Inferior parietal cortex (tissue), 1 donor: Measurements from ENCODE around the gene ZDHHC11.
"Not testable (repeated sequence)": the region's sequence is repeated elsewhere in the genome, so short reads cannot be mapped to it uniquely, and the experiment has no call there.

Experiments used
- DNase-seq: peaks from one replicate; pipeline ENCODE4 v3.0.0-alpha.2; 2016; ENCODE audit errors: extremely low spot score

ZDHHC11 gene

DNA sequence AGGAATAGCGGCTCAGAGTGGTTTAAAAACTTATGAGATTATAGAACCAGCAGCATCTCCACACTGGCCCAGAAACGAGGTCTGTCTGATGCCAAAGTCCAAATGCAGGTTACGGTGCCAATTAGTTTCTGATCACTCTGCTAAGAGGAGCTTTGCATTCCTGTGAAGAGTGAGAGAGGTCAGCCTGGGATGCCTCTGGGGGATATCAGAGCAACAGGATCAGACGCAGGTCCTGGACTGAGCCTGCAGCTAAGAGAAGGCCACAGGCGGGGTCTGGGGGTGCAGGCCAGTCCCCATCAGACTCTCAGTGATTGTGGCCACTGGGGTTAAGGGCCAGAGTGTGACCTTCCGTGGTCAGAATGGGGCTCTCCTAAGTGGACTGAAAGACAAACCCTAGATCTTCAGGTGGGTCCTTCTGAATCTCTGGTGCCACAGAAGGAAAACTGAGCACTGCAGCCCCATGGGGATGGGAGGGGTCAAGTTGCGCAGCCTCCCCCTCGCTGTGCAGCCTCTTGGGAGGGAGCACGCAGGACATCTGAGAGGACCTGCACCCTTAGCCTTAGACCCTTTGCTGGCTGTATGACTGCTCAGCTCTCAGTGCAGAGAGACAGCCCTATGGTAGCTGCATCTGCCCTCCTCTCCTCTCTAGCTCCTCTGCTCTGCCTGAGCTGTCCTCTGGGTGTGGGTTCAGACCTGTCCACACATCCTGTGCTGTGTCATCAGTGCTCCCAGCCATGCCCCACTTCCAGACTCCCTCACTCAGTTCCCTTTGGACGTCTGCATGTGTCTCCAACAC lies 42.9 kb downstream of the ZDHHC11 start:
- DNase-seq, result not testable (repeated sequence)

DNA sequence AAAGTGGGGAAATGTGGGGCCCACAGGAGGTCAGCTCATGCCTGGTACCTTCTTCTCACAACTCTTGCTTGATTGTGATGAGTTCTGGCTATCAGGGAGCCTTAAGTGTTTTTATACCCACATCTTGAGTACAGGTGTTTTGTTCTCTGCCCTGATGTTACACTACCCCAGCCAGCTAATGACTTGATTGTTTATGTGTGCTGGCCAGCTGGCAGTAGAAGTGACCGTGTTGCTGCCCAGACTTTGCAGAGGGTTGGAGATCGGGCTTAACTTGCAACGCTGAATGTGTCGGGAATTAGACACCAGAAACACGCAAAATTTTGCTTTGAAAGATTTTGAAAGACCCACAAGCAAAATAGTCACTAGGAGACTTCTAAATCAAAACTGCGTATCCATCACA lies 49.3 kb downstream of the ZDHHC11 start:
- DNase-seq, result no peak

DNA sequence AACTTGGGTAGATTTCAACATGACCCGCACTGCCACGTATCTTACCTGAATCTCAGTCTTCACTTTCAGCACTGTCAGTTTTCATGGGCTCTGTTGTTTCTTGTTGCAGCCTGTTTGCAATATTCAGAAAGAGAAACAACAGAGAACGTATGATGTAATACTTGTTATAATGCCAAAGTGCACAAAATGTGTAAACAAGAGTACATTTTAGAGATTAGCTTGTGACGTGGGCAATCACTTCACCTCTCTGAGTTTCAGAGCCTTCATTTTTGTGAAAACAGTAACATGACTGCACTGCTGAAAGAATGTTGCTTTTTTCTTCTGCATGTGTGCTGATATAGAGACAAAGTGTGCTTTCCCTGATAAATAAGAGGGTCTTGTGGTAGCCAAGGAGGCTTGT lies 49.7 kb downstream of the ZDHHC11 start:
- not testable (repeated sequence) for DNase-seq

DNA sequence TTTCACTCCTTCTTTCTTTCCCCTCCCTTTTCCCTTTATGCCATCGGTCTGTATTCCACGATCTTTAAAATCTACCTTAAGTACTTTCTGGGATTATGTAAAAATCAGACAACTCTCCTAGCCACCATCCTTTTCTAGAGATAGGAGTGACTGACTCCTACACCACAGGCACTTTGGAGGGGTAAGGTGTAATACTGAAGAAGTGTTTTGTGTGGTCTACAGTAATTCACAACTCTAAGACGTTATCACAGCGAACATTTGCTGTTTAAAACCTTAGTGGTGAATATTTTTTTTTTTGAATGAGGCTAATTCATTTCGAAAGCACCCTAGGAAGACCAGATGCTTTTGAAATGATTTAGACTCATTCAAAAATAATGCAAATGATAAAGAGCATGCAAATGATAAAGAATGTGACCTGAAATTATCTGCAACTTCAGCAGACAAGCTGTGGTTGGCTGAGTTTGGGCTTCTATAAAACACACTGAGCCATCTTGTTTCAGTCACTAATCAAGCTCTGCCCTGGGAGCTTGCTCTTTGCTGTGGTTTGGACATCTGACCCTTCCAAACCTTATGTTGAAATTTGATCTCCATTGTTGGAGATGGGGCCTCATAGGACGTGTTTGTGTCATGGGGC lies 52.2 kb downstream of the ZDHHC11 start:
- DNase-seq, result not testable (repeated sequence)

DNA sequence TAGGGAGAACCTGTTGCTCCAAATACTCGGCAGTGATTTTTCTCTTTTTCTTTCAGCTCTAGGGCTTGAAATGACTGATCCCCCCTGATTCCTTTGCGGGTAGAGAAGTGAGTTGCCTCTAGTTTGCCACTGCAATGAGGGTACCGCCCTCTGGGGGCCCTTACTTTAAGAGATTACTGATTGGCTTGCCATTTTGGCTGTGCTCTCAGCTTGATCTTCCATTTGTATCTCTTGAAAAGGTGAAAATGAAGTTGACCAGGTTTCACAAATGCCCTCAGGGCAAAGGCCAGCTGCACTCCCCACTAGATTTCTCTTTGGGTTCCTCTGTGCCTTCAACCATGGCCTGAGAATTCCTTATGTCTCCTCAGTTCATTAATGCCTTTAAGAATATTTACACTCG lies 52.8 kb downstream of the ZDHHC11 start:
- not testable (repeated sequence) for DNase-seq

DNA sequence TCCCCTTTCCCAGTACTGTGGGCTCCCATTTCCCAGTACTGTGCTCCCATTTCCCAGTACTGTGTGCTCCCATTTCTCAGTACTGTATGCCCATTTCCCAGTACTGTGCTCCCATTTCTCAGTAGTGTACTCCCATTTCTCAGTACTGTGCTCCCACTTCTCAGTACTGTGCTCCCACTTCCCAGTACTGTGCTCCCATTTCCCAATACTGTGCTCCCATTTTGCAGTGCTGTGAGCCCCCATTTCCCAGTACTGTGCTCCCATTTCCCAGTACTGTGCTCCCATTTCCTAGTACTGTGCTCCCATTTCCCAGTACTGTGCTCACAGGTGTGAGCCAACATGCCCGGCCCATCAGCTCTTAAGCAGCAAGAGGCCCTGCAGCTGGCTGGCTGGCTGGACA lies 54.9 kb downstream of the ZDHHC11 start:
- not testable (repeated sequence) for DNase-seq

DNA sequence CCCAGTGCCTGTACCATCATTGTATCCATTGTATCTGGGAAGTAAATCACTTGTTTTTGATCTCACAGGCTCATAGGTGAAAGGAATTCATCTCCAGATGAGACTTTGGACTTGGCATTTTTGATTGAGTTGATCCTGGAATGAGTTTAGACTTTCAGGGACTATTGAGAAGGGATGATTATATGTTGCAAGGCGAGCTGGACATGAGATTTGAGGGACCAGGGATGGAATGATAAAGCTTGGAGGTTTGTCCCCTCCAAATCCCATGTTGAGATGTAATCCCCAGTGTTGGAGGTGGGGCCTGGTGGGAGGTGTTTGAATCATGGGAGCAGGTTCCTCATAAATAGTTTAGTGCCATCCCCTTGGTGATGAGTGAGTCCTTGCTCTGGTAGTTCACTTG lies 55.8 kb downstream of the ZDHHC11 start:
- DNase-seq, result not testable (repeated sequence)

DNA sequence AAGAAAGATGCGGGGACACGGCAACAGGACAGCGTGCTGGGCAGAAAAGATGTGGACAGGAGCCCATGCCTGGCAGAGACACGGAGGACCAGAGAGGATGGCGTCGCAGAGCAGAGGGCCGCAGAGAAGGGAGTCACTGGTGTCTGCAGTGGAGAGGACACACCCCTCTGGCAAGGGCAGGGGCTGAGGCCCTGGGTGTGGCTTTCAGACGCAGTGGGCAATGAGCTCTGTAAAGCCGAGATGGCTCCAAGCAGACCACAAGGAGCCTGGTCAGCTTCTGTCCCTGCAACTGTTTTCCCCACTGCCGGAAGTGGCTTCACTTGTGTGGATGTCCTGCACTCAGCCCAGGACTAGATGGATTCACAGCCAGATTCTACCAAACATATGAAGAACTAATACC lies 62.1 kb downstream of the ZDHHC11 start:
- DNase-seq, result not testable (repeated sequence)

DNA sequence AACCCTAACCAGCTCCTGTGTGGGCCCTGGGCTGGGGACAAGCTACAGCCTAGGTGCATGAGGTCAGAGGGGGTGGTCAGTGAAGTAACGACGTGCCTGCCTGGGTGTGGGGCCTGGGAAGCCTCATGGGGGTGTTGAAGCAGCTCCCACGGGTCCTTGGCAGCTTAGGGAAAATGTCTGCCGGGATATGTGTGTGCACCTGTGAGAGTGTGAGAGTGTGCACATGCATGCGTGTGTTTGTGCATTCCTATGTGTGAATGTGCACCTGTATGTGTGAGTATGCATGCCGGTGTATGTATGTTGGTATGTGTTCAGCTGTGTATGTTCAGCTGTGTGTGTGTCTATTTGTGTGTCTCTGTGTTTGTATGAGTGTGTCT lies 62.9 kb downstream of the ZDHHC11 start:
- not testable (repeated sequence) for DNase-seq

DNA sequence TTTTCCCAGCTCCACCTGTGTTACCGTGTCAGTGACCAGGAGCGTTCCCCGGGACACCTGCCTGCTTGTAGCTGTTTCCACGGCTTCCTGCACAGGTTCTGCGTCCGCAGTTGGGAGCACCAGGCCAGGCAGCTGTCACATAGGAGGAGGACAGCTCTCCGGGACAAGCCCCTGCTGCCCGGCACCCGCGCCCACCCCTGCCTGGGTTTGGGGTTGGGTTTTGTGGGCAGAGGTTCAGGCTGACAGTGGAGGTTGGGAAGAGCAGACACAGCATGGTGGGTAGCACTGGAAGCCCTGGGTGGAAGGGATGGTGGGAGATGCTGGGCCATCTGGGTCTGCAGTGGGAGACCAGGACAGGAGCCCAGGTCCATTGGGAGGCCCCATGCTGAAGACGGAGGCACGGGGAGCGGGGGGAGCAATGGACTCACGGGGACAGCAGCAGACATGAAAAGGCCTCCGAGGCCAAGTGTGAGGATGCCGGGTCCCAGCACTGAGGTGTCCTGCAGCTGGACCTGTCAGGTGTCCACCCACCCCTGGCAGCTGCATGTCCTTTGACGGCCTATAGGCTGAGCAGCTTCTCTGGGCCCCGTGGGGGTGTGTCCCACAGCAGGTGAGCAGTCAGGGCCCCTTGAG lies 63.4 kb downstream of the ZDHHC11 start:
- DNase-seq, result not testable (repeated sequence)

DNA sequence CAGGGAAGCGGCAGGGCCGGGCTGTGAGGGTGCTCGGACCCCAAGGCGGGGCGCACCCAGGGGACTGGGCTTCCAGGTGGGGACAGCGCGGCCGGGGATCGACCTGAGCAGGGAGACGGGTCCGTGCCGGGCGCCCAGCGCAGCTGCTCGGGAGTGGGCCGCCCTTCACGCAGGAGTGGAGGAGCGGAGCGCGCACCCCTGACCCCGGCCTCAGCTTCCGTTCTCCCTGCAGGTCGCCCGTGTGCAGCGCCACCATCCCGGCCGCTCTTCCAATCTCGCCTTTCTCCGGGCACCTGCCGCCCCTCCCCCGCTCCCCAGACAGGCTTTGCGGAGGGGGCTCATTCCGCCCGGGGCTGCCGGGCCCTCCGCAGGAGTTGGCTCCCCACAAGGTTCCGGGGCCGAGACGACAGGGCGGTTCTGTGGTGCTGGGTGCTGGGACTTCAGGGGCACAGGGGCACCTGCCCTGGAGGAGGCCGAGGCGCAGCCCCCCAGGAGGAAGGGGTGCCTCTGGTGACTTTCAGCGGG lies 65.5 kb downstream of the ZDHHC11 start:
- DNase-seq, result not testable (repeated sequence)

DNA sequence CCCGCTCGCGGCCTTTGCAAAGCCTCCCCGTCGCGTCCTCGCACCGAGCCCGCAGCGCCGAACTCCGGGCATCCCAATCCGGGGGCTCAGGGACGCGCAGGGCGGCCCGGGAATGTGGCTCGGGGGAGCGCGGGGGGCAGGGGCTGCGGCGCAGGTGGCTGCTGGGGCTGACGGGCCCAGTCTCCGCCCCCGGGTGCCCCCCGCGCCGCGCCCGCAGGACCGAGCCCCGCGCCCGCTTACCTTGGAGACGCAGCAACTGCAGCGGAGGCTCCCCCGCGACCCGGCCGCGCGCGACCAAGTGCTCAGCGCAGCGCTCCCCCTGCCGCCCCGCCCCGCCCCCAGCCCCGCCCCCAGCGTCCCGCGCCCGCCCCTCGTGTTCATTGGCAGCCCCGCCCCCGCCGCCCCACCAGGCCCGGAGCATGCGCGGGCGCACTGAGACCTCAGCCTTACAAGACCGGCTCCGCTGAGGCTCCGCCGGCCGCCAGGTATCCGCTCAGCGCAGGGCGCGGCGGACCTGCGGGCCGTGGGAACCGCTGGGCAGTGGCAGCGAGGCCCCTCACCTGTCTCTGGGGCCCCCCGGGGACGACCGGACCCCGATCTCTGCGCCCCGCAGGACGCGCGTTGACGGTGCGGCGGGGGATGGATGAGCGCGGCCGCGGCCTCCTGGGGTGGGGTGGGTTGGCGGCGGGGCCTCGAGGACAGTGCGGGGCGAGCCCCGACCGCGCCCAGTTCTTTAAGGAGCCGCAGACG lies 66.2 kb downstream of the ZDHHC11 start, which contains the start of gene ZDHHC11B:
ZDHHC11B (minus strand) TSS at position 302 of the 750 bp plus-strand sequence. CDS start 17,810 bp downstream, outside the sequence.
- peak; percentile 86 for DNase-seq

DNA sequence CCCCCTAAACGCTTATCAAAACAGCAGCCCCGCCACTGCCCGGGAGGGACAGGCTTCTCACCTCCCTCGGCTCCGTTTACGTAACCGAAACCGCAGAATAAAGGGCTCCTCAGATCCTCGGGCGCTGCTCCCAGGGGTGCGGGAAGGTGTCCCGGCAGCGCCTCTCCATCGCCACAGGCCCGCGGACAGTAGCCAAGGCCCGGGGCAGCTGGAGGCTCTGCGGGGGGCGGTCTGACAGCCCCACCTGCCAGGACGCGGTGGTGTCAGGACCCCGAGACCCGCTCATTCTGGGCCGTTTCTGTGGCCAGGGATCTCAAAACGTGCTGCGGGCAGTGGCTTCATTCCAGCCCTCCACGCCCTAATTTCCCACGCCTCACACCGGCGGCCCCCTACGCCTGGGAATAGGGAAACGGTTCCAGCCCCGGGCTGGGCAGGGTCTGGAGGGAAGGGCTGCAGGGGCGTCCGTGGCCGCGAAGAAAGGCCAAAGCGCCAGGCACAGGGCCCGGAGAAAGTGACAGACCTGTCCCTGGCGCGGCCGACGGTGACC lies 66.8 kb downstream of the ZDHHC11 start:
- DNase-seq, result peak; percentile 31

DNA sequence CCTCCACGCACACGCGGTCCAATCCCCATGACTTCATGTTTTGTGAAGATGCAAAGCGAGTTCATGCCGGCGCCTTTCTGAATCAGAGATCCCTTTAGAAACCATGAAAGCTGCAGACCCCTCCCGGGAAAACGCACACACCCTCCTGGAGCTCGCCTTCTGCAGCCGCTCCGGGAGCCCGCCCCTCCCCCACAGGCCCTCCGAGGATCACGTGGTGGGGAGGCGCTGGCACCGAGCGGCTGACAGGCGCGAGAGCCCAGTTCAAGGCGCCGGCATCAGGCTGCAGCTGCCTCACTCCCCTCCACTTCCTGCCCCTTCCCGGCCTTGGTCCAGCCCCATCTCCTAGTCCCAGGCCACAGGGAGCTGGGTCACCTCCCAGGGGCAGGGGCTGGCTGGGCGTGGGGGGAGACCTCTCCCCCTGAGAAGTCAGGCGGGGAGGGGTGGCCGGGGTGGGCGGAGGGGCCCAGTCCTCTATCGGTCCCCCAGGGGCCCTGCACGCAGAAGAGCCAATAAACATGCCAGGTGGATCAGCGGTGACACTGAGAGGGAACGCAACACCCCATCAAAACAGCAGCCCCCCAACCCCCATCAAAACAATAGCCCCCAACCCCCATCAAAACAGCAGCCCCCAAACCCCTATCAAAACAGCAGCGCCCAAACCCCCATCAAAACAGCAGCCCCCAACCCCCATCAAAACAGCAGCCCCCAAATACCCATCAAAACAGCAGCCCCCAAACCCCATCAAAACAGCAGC lies 67.6 kb downstream of the ZDHHC11 start:
- not testable (repeated sequence) for DNase-seq

DNA sequence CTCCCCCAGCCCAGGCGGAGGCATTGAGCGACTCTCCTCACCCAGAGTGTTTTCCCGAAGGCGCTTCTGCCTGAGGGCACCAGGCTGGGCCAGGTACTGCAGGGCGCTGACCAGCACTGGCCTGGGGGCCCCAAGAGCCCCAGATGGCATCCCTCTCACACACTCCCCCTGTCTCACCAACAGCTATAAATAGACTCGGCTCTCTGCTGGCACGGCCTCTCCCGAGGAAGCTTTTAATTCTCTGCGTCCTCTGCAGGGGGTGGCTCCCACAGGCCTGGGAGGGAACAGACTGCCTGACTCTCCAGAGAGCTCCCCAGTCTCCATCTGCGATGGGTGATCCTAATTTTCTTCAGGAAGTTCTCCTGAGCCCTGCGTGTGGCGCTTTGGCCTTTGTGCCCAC lies 68.4 kb downstream of the ZDHHC11 start:
- DNase-seq, result not testable (repeated sequence)

DNA sequence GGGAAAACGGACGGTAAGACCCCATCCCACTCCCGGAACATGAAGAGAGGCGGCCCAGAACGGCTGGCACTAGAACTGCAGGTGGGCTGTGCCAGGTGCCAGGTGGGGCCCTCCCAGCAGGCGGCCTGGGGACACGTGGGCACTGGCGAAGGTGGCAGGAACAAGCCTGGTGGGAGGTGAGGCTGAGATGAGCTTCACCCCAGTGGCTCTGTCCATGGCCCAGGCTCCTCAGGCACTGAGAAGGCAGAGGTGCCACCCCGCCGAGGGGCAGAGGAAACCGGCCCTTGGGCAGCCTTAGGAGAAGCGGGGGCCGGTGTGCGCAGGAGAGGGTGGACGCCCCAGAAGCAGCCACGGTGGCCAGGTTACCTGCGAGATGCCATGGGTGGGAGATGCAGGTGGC lies 70.2 kb downstream of the ZDHHC11 start:
- not testable (repeated sequence) for DNase-seq

DNA sequence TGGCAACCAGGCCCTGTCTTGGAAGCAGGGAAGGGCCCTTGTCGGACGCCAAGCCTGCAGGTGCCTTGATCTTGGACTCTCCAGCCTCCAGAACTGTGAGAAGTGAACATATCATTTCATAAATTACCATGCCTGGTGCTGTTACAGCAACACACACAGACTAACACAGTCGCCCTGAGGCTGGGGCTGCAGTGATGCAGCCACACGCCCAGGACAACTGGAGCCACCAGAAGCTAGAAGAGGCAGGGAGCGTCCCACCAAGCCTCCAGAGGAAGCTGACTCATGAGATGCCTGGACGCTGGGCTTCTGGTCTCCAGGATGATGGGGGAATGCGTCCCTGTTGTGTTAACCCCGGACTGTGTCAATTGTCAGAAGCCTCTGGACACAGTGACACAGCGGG lies 71.8 kb downstream of the ZDHHC11 start:
- DNase-seq, result not testable (repeated sequence)

DNA sequence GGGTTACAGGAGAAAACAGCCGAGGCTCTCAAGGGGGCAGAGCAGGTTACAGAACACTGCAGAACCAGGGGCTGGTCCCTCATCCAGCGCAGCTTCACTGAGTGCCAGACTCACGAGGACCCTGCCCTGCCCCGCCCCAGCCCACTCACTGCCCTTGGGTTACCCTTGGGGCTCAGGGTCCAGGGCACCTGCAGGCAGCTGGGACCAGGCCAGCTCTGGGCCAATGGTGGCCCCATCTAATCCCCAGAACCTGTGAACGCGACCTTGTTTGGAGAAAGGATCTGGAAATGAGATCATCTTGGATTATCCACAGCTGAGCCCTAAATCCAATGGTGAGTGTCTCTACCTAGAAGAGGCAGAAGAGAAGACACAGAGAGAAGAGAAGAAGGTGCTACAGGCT lies 72.4 kb downstream of the ZDHHC11 start:
- not testable (repeated sequence) for DNase-seq

DNA sequence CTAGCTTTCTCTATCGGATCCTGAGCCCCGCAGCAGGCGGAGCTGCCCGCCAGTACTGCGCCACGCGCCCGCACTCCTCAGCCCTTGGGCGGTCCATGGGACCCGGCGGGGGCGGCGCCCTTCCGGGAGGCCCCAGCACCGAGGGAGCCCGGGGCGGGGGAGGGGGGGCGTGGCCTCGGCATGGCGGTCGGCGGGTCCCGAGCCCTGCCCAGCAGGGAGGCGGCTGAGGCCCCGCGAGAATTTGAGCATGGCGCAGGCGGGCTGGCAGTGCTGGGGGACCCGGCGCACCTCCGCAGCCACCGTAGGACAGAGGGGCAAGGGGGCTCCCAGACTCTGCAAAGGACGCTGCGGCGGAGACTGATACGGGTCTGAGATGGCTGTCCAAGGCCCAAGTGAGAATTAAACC lies 73.0 kb downstream of the ZDHHC11 start:
- DNase-seq, result no peak

DNA sequence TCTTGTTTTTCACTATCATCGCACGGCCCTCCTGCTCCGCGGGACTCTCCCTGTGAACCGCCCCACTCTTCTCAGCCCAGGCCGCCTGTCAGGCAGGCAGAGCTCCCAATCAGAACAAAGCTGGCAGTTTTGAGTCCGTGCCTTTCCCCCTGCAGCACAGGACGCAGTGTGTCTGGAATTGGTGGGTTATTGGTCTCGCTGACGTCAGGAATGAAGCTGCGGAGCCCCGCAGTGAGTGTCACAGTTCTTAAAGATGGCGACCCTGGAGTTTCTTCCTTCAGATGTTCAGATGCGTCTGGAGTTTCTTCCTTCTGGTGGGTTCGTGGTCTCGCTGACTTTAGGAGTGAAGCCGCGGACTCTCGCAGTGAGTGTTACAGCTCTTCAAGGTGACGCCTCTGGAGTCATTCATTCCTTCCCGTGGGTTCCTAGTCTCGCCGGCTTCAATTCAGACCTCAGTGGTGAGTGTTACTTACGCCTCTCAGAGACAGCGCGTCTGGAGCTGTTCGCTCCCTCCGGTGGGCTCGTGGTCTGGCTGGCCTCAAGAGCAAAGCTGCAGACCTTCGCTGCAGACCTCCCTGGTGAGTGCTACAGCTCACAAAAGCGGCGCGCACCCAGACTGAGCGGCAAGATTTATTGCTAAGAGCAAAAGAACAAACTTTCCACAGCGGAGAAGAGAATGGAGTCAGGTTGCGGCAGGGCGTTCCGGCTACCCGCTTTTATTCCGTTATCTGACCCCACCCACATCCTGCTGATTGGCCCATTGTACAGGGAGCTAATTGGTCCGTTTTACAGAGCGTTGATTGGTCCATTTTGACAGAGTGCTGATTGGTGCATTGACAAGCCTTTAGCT lies 73.7 kb downstream of the ZDHHC11 start:
- DNase-seq, result no peak
